DND-41 (cell line): ENCODE results near the gene SCN10A.

ENCODE experiments used
- ATAC-seq: fragments of 200-7000 bp; cut with Tn5 transposase; 3 replicates; pipeline ENCODE4 v1.9.1; 2021; ENCODE audit warnings: low read depth; ENCODE audit not compliant: insufficient read depth
- DNase-seq: peaks from one replicate; pipeline ENCODE4 v3.0.0-alpha.2; 2020
- H2AFZ ChIP-seq: 2 replicates; pipeline ENCODE4 v1.6.0; 2012; ENCODE audit warnings: low read depth, low read length
- H3K27ac ChIP-seq: 2 replicates; pipeline ENCODE4 v1.5.1; 2012; ENCODE audit warnings: low read length, inconsistent platforms
- H3K27me3 ChIP-seq: fragments of 200-600 bp; sonication (generic); 2 replicates; pipeline ENCODE4 v1.6.0; 2012; ENCODE audit warnings: low read length, mild to moderate bottlenecking, inconsistent platforms; ENCODE audit not compliant: insufficient read depth, poor library complexity
- H3K36me3 ChIP-seq: 2 replicates; pipeline ENCODE4 v1.5.1; 2012; ENCODE audit warnings: low read length, inconsistent platforms; ENCODE audit not compliant: insufficient read depth
- H3K4me1 ChIP-seq: 2 replicates; pipeline ENCODE4 v1.5.1; 2012; ENCODE audit warnings: mild to moderate bottlenecking, low read length; ENCODE audit not compliant: insufficient read depth
- H3K4me2 ChIP-seq: 2 replicates; pipeline ENCODE4 v1.6.0; 2012; ENCODE audit warnings: mild to moderate bottlenecking, moderate library complexity, low read length, inconsistent platforms; ENCODE audit not compliant: insufficient read depth
- H3K4me3 ChIP-seq, 2 experiments: fragments of 200-600 bp in 1 of 2; shearing (Covaris generic) in 1 of 2; 2 replicates each; pipeline ENCODE4 v1.5.1; 2012 to 2016; ENCODE audit warnings: inconsistent platforms in 2 of 2, low read length in 2 of 2, mild to moderate bottlenecking in 2 of 2, low read depth in 1 of 2, moderate library complexity in 1 of 2
- H3K79me2 ChIP-seq: 2 replicates; pipeline ENCODE4 v1.6.0; 2012; ENCODE audit warnings: low read length, inconsistent platforms; ENCODE audit not compliant: insufficient read depth
- H3K9ac ChIP-seq: 2 replicates; pipeline ENCODE4 v1.6.0; 2012; ENCODE audit warnings: low read depth, mild to moderate bottlenecking, inconsistent platforms, low read length, moderate library complexity
- H3K9me3 ChIP-seq: 2 replicates; pipeline ENCODE4 v1.5.1; 2012; ENCODE audit warnings: low read length, moderate library complexity, mild to moderate bottlenecking, inconsistent platforms; ENCODE audit not compliant: insufficient read depth, severe bottlenecking
- H4K20me1 ChIP-seq: 2 replicates; pipeline ENCODE4 v1.6.0; 2012; ENCODE audit warnings: low read length; ENCODE audit not compliant: insufficient read depth
- CTCF ChIP-seq: IDR thresholded peaks from 2 replicates; pipeline ENCODE4 v1.5.1; 2012; ENCODE audit warnings: borderline replicate concordance, low read length, moderate library complexity, mild to moderate bottlenecking; ENCODE audit not compliant: poor library complexity, severe bottlenecking; ENCODE audit errors: extremely low read depth
- EZH2 ChIP-seq: IDR thresholded peaks from 3 replicates; pipeline ENCODE4 v1.6.1; 2012; ENCODE audit warnings: borderline replicate concordance, low read depth, mild to moderate bottlenecking, moderate library complexity, low read length, inconsistent platforms; ENCODE audit not compliant: severe bottlenecking

Gene SCN10A

GRCh38 chr3:38842266-38842965, 26.4 kb upstream of the SCN10A start:
- no peaks in the 10 kb centered on the region for H3K36me3 ChIP-seq
- H3K79me2 ChIP-seq: no peaks in the 10 kb centered on the region
- H3K27me3 ChIP-seq: peaks cover 11% of the 10 kb centered on the region
- no peak for DNase-seq
- TF ChIP-seq EZH2 (no peak), CTCF (no peak)
- H3K4me3 ChIP-seq: no peak overlapping the region
- H2AFZ ChIP-seq: no peak overlapping the region
- H3K4me2 ChIP-seq: no peak overlapping the region
- H3K9ac ChIP-seq: no peak overlapping the region
- no peak for ATAC-seq
- H4K20me1 ChIP-seq: peaks cover 6% of the 10 kb centered on the region; the same call in 1 of the 2 replicates
- H3K4me1 ChIP-seq: no peaks in the 10 kb centered on the region
- no peaks in the 10 kb centered on the region for H3K9me3 ChIP-seq
- no peak overlapping the region for H3K27ac ChIP-seq

- no peak overlapping the region for H2AFZ ChIP-seq
- DNase-seq: no peak
These were observed 25.0 kb upstream of the SCN10A start for GRCh38 chr3:38840987-38841386.

GRCh38 chr3:38837358-38837757, 21.3 kb upstream of the SCN10A start:
- H3K36me3 ChIP-seq: no peaks in the 10 kb centered on the region
- H3K4me3 ChIP-seq: no peak overlapping the region
- no peak overlapping the region for H2AFZ ChIP-seq
- DNase-seq (no peak), ATAC-seq (no peak)
- H3K4me2 ChIP-seq: no peak overlapping the region
- no peaks in the 10 kb centered on the region for H3K79me2 ChIP-seq
- H3K9ac ChIP-seq: no peak overlapping the region
- H4K20me1 ChIP-seq: 0 out of 2 replicates have a peak, but pooled peaks cover 2% of the 10 kb centered on the region
- H3K27me3 ChIP-seq: peaks cover 4% of the 10 kb centered on the region
- H3K9me3 ChIP-seq: no peaks in the 10 kb centered on the region
- TF ChIP-seq EZH2: no peak
- no peak overlapping the region for H3K27ac ChIP-seq
- no peaks in the 10 kb centered on the region for H3K4me1 ChIP-seq

More at GRCh38 chr3:38840987-38841386, 25.0 kb upstream of the SCN10A start:
- no peak for TF ChIP-seq EZH2
- TF ChIP-seq CTCF: no peak
- no peaks in the 10 kb centered on the region for H3K79me2 ChIP-seq
- no peaks in the 10 kb centered on the region for H3K36me3 ChIP-seq
- H3K4me1 ChIP-seq: no peaks in the 10 kb centered on the region
- no peak overlapping the region for H3K4me2 ChIP-seq
- H3K9me3 ChIP-seq: no peaks in the 10 kb centered on the region
- H3K27me3 ChIP-seq: peaks cover 12% of the 10 kb centered on the region
- H3K9ac ChIP-seq: no peak overlapping the region
- no peak for ATAC-seq
- no peak overlapping the region for H3K27ac ChIP-seq
- peaks cover 6% of the 10 kb centered on the region; the same call in 1 of the 2 replicates for H4K20me1 ChIP-seq
- H3K4me3 ChIP-seq: no peak overlapping the region

GRCh38 chr3:38836561-38836960, 20.5 kb upstream of the SCN10A start:
- no peak for ATAC-seq
- H3K4me3 ChIP-seq: no peak overlapping the region

More at GRCh38 chr3:38836561-38836960, 20.5 kb upstream of the SCN10A start:
- Histone ChIP-seq H3K27ac (no peak overlapping the region), H3K36me3 (no peaks in the 10 kb centered on the region), H3K9me3 (no peaks in the 10 kb centered on the region), H3K27me3 (peaks cover 4% of the 10 kb centered on the region), H3K9ac (no peak overlapping the region), H3K4me1 (no peaks in the 10 kb centered on the region), H4K20me1 (0 out of 2 replicates have a peak, but pooled peaks cover 2% of the 10 kb centered on the region), H2AFZ (no peak overlapping the region), H3K4me2 (no peak overlapping the region), H3K79me2 (no peaks in the 10 kb centered on the region)
- TF ChIP-seq CTCF (no peak), EZH2 (no peak)
- DNase-seq: no peak
